HCT116 (cell line): Measurements from ENCODE around the gene MXI1. TPM values are rescaled to one million over a fixed set of nuclear protein-coding genes. Genes with fewer than 3 reads are reported as not detected.

ENCODE experiments used
- ATAC-seq: fragments of 200-7000 bp; cut with Tn5 transposase; 2 replicates; pipeline ENCODE4 v1.9.1; 2020; ENCODE audit warnings: mild to moderate bottlenecking, moderate library complexity
- BruUV-seq: library from RNA; stranded (reverse); fragments of 400-500 nt; replicated peaks from 2 replicates; lab custom pipeline; 2021; lab: Mats Ljungman, UMichigan
- CTCF ChIA-PET: fragments of 300-600 bp; sonication (Branson Sonifier 250); formaldehyde crosslinking; loops from one replicate; lab custom pipeline; 2021; ENCODE audit warnings: antibody characterized with exemption; lab: Charles Lee
- POLR2A ChIA-PET: fragments of 300-600, 350-600 bp; sonication (Branson Sonifier 250); formaldehyde crosslinking; loops from one replicate; lab custom pipeline; 2021; ENCODE audit warnings: antibody characterized with exemption; lab: Charles Lee
- RAD21 ChIA-PET, 2 experiments: fragments of 300-600 bp; sonication (Branson Sonifier 250); formaldehyde crosslinking; loops; one replicate each; lab custom pipeline; 2023; ENCODE audit warnings: low total read pairs in 2 of 2; ENCODE audit not compliant: uncharacterized antibody in 2 of 2, unreplicated experiment in 2 of 2, low non-redundant PET in 1 of 2; lab: Charles Lee
- DNase-seq: peaks from one replicate; pipeline ENCODE4 v3.0.0-alpha.2; 2010; ENCODE audit warnings: low read depth, low spot score
- H2AFZ ChIP-seq: fragments of 200-600 bp; shearing (Covaris generic), sonication (generic); 2 replicates; pipeline ENCODE4 v1.6.1; 2017; ENCODE audit warnings: low read depth, mixed run types, mixed read lengths, antibody characterized with exemption, low read length; ENCODE audit not compliant: poor library complexity, severe bottlenecking
- H3K27ac ChIP-seq: 2 replicates; pipeline ENCODE4 v1.5.1; 2012; ENCODE audit warnings: low read depth, low read length
- H3K27me3 ChIP-seq: fragments of 200-600 bp; sonication (generic); 2 replicates; pipeline ENCODE4 v1.6.1; 2016; ENCODE audit warnings: mixed run types, low read length, mixed read lengths; ENCODE audit not compliant: insufficient read depth
- H3K36me3 ChIP-seq, 2 experiments: fragments of 200-500 bp in 1 of 2; fragments of 200-600 bp in 1 of 2; sonication (Bioruptor generic) in 1 of 2; sonication (generic) in 1 of 2; 2 replicates each; pipeline versions ENCODE4 v1.5.1 to v1.6.1; 2014 to 2016; ENCODE audit warnings: low read length in 2 of 2, inconsistent platforms in 1 of 2, mixed read lengths in 1 of 2, mixed run types in 1 of 2; ENCODE audit not compliant: insufficient read depth in 2 of 2, control insufficient read depth in 1 of 2
- H3K4me1 ChIP-seq, 2 experiments: fragments of 200-600 bp in 1 of 2; sonication (generic) in 1 of 2; 2 replicates each; pipeline versions ENCODE4 v1.5.1 to v1.6.1; 2012 to 2017; ENCODE audit warnings: low read length in 2 of 2, inconsistent platforms in 1 of 2, mild to moderate bottlenecking in 1 of 2, mixed read lengths in 1 of 2, mixed run types in 1 of 2, moderate library complexity in 1 of 2; ENCODE audit not compliant: insufficient read depth in 2 of 2, control insufficient read depth in 1 of 2
- H3K4me2 ChIP-seq: fragments of 200-600 bp; sonication (generic); 2 replicates; pipeline ENCODE4 v1.6.1; 2017; ENCODE audit warnings: mixed run types, low read length, mixed read lengths
- H3K4me3 ChIP-seq, 2 experiments: fragments of 200-600 bp in 1 of 2; sonication (generic) in 1 of 2; replicated peaks in 1 of 2; 2 replicates each; pipeline ENCODE4 v1.5.1; 2011 to 2016; ENCODE audit warnings: low read length in 2 of 2, control low read depth in 1 of 2, low read depth in 1 of 2, mild to moderate bottlenecking in 1 of 2, mixed read lengths in 1 of 2, mixed run types in 1 of 2
- H3K79me2 ChIP-seq: fragments of 200-600 bp; sonication (generic); 2 replicates; pipeline ENCODE4 v1.6.1; 2017; ENCODE audit warnings: mild to moderate bottlenecking, mixed run types, low read length, moderate library complexity, mixed read lengths; ENCODE audit not compliant: insufficient read depth
- H3K9ac ChIP-seq: fragments of 200-600 bp; sonication (generic); 2 replicates; pipeline ENCODE4 v1.6.1; 2016; ENCODE audit warnings: low read length, mixed read lengths
- H3K9me2 ChIP-seq: fragments of 200-600 bp; sonication (generic), shearing (Covaris generic); 2 replicates; pipeline ENCODE4 v1.6.1; 2017; ENCODE audit warnings: mixed run types, mild to moderate bottlenecking, moderate library complexity; ENCODE audit not compliant: insufficient read depth
- H3K9me3 ChIP-seq, 2 experiments: fragments of 200-500 bp in 1 of 2; fragments of 200-600 bp in 1 of 2; sonication (Bioruptor generic) in 1 of 2; sonication (generic) in 1 of 2; 2 replicates each; pipeline ENCODE4 v1.6.1; 2014 to 2017; ENCODE audit warnings: low read length in 2 of 2, mixed read lengths in 2 of 2, inconsistent platforms in 1 of 2, low read depth in 1 of 2, mild to moderate bottlenecking in 1 of 2, mixed run types in 1 of 2, moderate library complexity in 1 of 2; ENCODE audit not compliant: control insufficient read depth in 1 of 2, insufficient read depth in 1 of 2
- H4K20me1 ChIP-seq: fragments of 200-600 bp; sonication (generic), shearing (Covaris generic); 2 replicates; pipeline ENCODE4 v1.6.1; 2017; ENCODE audit warnings: mixed run types, mild to moderate bottlenecking, moderate library complexity; ENCODE audit not compliant: insufficient read depth
- CEBPB ChIP-seq: IDR thresholded peaks from 2 replicates; pipeline ENCODE4 v1.6.1; 2012; ENCODE audit warnings: low read depth
- CTCF ChIP-seq, 3 experiments: fragments of 200-600 bp in 1 of 3; sonication (generic) in 1 of 3; IDR thresholded peaks in 2 of 3; conservative IDR thresholded peaks in 1 of 3; 2 replicates each; pipeline ENCODE4 v1.5.1; 2012 to 2017; ENCODE audit warnings: low read depth in 2 of 3, low read length in 2 of 3, antibody characterized with exemption in 1 of 3, borderline replicate concordance in 1 of 3, control low read depth in 1 of 3, mild to moderate bottlenecking in 1 of 3, mixed read lengths in 1 of 3, mixed run types in 1 of 3, moderate library complexity in 1 of 3; ENCODE audit not compliant: insufficient read depth in 1 of 3
- EZH2 ChIP-seq: fragments of 200-600 bp; sonication (generic); IDR thresholded peaks from 2 replicates; pipeline ENCODE4 v1.6.1; 2017; ENCODE audit warnings: antibody characterized with exemption, mixed run types
- POLR2AphosphoS5 ChIP-seq: IDR thresholded peaks from 2 replicates; pipeline ENCODE4 v1.6.1; 2011; ENCODE audit warnings: mild to moderate bottlenecking, low read depth, low read length, moderate library complexity
- SIN3A ChIP-seq: IDR thresholded peaks from 2 replicates; pipeline ENCODE4 v1.6.1; 2012; ENCODE audit warnings: low read depth
- YY1 ChIP-seq: IDR thresholded peaks from 2 replicates; pipeline ENCODE4 v1.6.1; 2011; ENCODE audit warnings: low read length, low read depth, moderate library complexity, mild to moderate bottlenecking; ENCODE audit not compliant: insufficient replicate concordance; ENCODE audit errors: extremely low read depth
- ZBTB33 ChIP-seq: IDR thresholded peaks from 2 replicates; pipeline ENCODE4 v1.6.1; 2011; ENCODE audit warnings: mild to moderate bottlenecking, low read length, moderate library complexity; ENCODE audit not compliant: insufficient replicate concordance; ENCODE audit errors: extremely low read depth
- ZNF274 ChIP-seq: fragments of 200-500 bp; sonication (Bioruptor generic); IDR thresholded peaks from 2 replicates; pipeline ENCODE4 v1.6.1; 2014; ENCODE audit warnings: mild to moderate bottlenecking, low read depth, low read length, inconsistent platforms
- intact Hi-C: fragments of 100-400 bp; cut with micrococcal nuclease; formaldehyde crosslinking; loops from 2 replicates; pipeline ENCODE4 v1.10.0; 2022
- total RNA-seq: library from RNA; stranded (reverse); gene quantifications from one replicate; pipeline ENCODE4 v1.2.1, GENCODE V29; 2021; ENCODE audit not compliant: unreplicated experiment

The MXI1 gene
- total RNA-seq, 1 experiment from 2014 or later: 57.0 TPM

- no peaks in the 10 kb centered on the region for H3K79me2 ChIP-seq
- DNase-seq: peak; percentile 92
- H3K4me3 ChIP-seq: peak overlapping the region; percentile 56 to 63
- peak; percentile 83 for ATAC-seq
- POLR2A ChIA-PET: interaction anchor here (0.5 to 1.5 kb wide), 3 partner anchors 17 to 293 kb away, joined by 3 to 5 read pairs (median 3); no protein-coding TSS in a partner anchor
- H3K36me3 ChIP-seq: peaks cover 0 to 12% of the 10 kb centered on the region in 2 experiments; a peak in 2 of 4 replicates
- no TSS peak for BruUV-seq
- peak overlapping the region; percentile 60 for H3K9ac ChIP-seq
- peak overlapping the region; percentile 97 for H3K4me2 ChIP-seq
- H2AFZ ChIP-seq: peak overlapping the region; percentile 94
- intact Hi-C loops: loop anchor here (1.0 to 10.0 kb wide), 5 partner anchors 15 to 301 kb away; partner anchors contain the start of genes MXI1 and XPNPEP1
- peaks cover 24 to 34% of the 10 kb centered on the region in 2 experiments for H3K4me1 ChIP-seq
- no peaks in the 10 kb centered on the region for H4K20me1 ChIP-seq
- no peaks in the 10 kb centered on the region for H3K27me3 ChIP-seq
- CTCF ChIA-PET: interaction anchor here (1.6 to 4.3 kb wide), 4 partner anchors 12 to 342 kb away, joined by 4 to 39 read pairs (median 22); no protein-coding TSS in a partner anchor
- no peaks in the 10 kb centered on the region for H3K9me2 ChIP-seq
- no peaks in the 10 kb centered on the region for H3K9me3 ChIP-seq
- TF ChIP-seq POLR2AphosphoS5 (peak; percentile 52; the same call in 1 of the 2 replicates), YY1 (peak; percentile 82), EZH2 (no peak), CEBPB (no peak), ZNF274 (no peak), ZBTB33 (peak; percentile 68), CTCF (IDR thresholded peaks at IDR 0.05 in 2 of 3, conservative IDR thresholded peaks at IDR 0.05 in 1 of 3; ENCODE audit: borderline replicate concordance in 1 of 3, insufficient read depth in 1 of 3, low read depth in 2 of 3, low read length in 2 of 3) (peak in 2 of 3 experiments; percentile 64 to 82; a peak in 4 of 6 replicates), SIN3A (no peak)
- RAD21 ChIA-PET: interaction anchor here in 1 of 2 experiments (0.9 to 1.9 kb wide), 2 partner anchors 220 to 342 kb away, joined by 5 to 8 read pairs; no protein-coding TSS in a partner anchor
- peak overlapping the region; percentile 93 for H3K27ac ChIP-seq
Observed at GRCh38 chr10:110225756-110226542, 18.5 kb downstream of the MXI1 start.
